HepG2 (cell line): ENCODE results near the gene PPOX. TPM values are rescaled to one million over a fixed set of nuclear protein-coding genes. Genes with fewer than 3 reads are reported as not detected.

Experiments used
- BCLAF1 ChIP-seq: fragments of 450-650 bp; IDR thresholded peaks from 2 replicates; pipeline ENCODE4 v1.6.1; 2017; ENCODE audit warnings: mild to moderate bottlenecking
- FOXP1 ChIP-seq, 2 experiments: fragments of 450-650 bp in 1 of 2; IDR thresholded peaks; 2 replicates each; pipeline ENCODE4 v1.6.1; 2017 to 2018; ENCODE audit warnings: antibody characterized with exemption in 1 of 2
- GTF2F1 ChIP-seq: fragments of 150-350 bp; IDR thresholded peaks from 2 replicates; pipeline ENCODE4 v1.6.1; 2014; ENCODE audit warnings: low read length
- KLF6 ChIP-seq: IDR thresholded peaks from 2 replicates; pipeline ENCODE4 v1.8.0; 2016; ENCODE audit warnings: missing biosample characterization, missing genetic modification reagents
- NR0B2 ChIP-seq: sonication (generic); formaldehyde crosslinking; IDR thresholded peaks from 2 replicates; pipeline ENCODE4 v1.4.0; 2020; ENCODE audit warnings: mild to moderate bottlenecking, missing genetic modification reagents
- PAF1 ChIP-seq: IDR thresholded peaks from 2 replicates; pipeline ENCODE4 v1.6.1; 2016; ENCODE audit warnings: missing genetic modification reagents, missing compliant biosample characterization
- POLR2AphosphoS5 ChIP-seq: IDR thresholded peaks from 2 replicates; pipeline ENCODE4 v1.6.1; 2012; ENCODE audit warnings: low read depth, low read length
- RFX3 ChIP-seq: IDR thresholded peaks from 2 replicates; pipeline ENCODE4 v1.6.1; 2016; ENCODE audit warnings: missing biosample characterization, missing genetic modification reagents
- SMC3 ChIP-seq: IDR thresholded peaks from 2 replicates; pipeline ENCODE4 v1.6.1; 2011; ENCODE audit warnings: low read length, improper control_type of control experiment
- SP1 ChIP-seq, 2 experiments: fragments of 450-650 bp in 1 of 2; sonication (generic) in 1 of 2; formaldehyde crosslinking in 1 of 2; IDR thresholded peaks; 2 replicates each; pipeline versions ENCODE4 v1.4.0 to v1.6.1; 2016 to 2020; ENCODE audit warnings: missing genetic modification reagents in 1 of 2
- TCF7L2 ChIP-seq: IDR thresholded peaks from 2 replicates; pipeline ENCODE4 v1.6.1; 2011; ENCODE audit warnings: mild to moderate bottlenecking, low read depth, low read length, moderate library complexity
- TFDP2 ChIP-seq: sonication (generic); formaldehyde crosslinking; IDR thresholded peaks from 2 replicates; pipeline ENCODE4 v1.4.0; 2020; ENCODE audit warnings: missing genetic modification reagents
- TIGD3 ChIP-seq: sonication (generic); formaldehyde crosslinking; IDR thresholded peaks from 2 replicates; pipeline ENCODE4 v1.5.1; 2020; ENCODE audit warnings: mild to moderate bottlenecking, missing genetic modification reagents, borderline replicate concordance
- ZNF414 ChIP-seq: sonication (generic); formaldehyde crosslinking; IDR thresholded peaks from 2 replicates; pipeline ENCODE4 v1.5.0; 2020; ENCODE audit warnings: missing genetic modification reagents
- ZNF431 ChIP-seq: sonication (generic); formaldehyde crosslinking; IDR thresholded peaks from 2 replicates; pipeline ENCODE4 v1.9.0; 2022; ENCODE audit warnings: missing genetic modification reagents, low read depth, mild to moderate bottlenecking, borderline replicate concordance
- ZNF484 ChIP-seq: sonication (generic); formaldehyde crosslinking; IDR thresholded peaks from 2 replicates; pipeline ENCODE4 v1.5.1; 2020; ENCODE audit warnings: mild to moderate bottlenecking, low read depth, missing genetic modification reagents, borderline replicate concordance
- ZNF574 ChIP-seq: sonication (generic); formaldehyde crosslinking; IDR thresholded peaks from 2 replicates; pipeline ENCODE4 v1.4.0; 2020; ENCODE audit warnings: missing genetic modification reagents
- ZNF614 ChIP-seq: IDR thresholded peaks from 2 replicates; pipeline ENCODE4 v1.6.1; 2018; ENCODE audit warnings: missing biosample characterization, missing genetic modification reagents, inconsistent platforms, borderline replicate concordance
- ZNF773 ChIP-seq: sonication (generic); formaldehyde crosslinking; IDR thresholded peaks from 2 replicates; pipeline ENCODE4 v1.4.0; 2020; ENCODE audit warnings: missing genetic modification reagents, borderline replicate concordance
- ZSCAN31 ChIP-seq: sonication (generic); formaldehyde crosslinking; IDR thresholded peaks from 2 replicates; pipeline ENCODE4 v1.5.0; 2020; ENCODE audit warnings: low read depth, mild to moderate bottlenecking, missing genetic modification reagents
- polyA plus RNA-seq, 8 experiments: library from polyadenylated mRNA; depleted of rRNA in 3 of 8; stranded (reverse) in 7 of 8; unstranded in 1 of 8; fragments of >200 nt; fragmentation: Illumina TruSeq in 4 of 8; extraction: Trizol in 4 of 8; gene quantifications; 2 replicates each; pipeline versions ENCODE4 v1.2.1 to v1.2.3, GENCODE V29; 2011 to 2016; ENCODE audit warnings: low read depth in 4 of 8, missing spikeins in 1 of 8, mixed read lengths in 1 of 8; ENCODE audit not compliant: insufficient read depth in 1 of 8
- total RNA-seq, 5 experiments: library from RNA; depleted of rRNA; stranded (reverse); fragments of >200 nt; fragmentation: Illumina TruSeq; extraction: Trizol; gene quantifications; 2 replicates each; pipeline ENCODE4 v1.2.3, GENCODE V29; 2016; ENCODE audit warnings: low read depth in 1 of 5

PPOX gene
- total and polyA plus RNA-seq, 2 of the 13 experiments (the other 11 are each of a cell fraction or from before 2014, with no cell fraction given), result 15.5 to 27.7 TPM

- TF ChIP-seq BCLAF1 (no peak), ZNF574 (CRISPR knock-in tag) (peak; percentile 93), RFX3 (CRISPR knock-in tag) (no peak), FOXP1 (IDR thresholded peaks at IDR 0.05) (no peak), FOXP1 (CRISPR knock-in tag; IDR thresholded peaks at IDR 0.05) (no peak), PAF1 (no peak), ZNF614 (CRISPR knock-in tag) (no peak), ZSCAN31 (CRISPR knock-in tag) (peak; percentile 74), ZNF414 (CRISPR knock-in tag) (no peak), ZNF431 (CRISPR knock-in tag) (peak; percentile 55; the same call in 1 of the 2 replicates), ZNF484 (CRISPR knock-in tag) (no peak), POLR2AphosphoS5 (peak; percentile 53; the same call in 1 of the 2 replicates), KLF6 (CRISPR knock-in tag) (no peak), SMC3 (no peak), NR0B2 (CRISPR knock-in tag) (no peak), TCF7L2 (no peak), TIGD3 (CRISPR knock-in tag) (no peak), TFDP2 (CRISPR knock-in tag) (no peak), GTF2F1 (no peak), ZNF773 (CRISPR knock-in tag) (no peak), SP1 (IDR thresholded peaks at IDR 0.05) (no peak), SP1 (CRISPR knock-in tag; IDR thresholded peaks at IDR 0.05) (peak; percentile 9; the same call in 1 of the 2 replicates)
Measured at GRCh38 chr1:161132410-161133219, 33.6 kb upstream of the PPOX start, which contains the start of gene DEDD (continued).
